Hepatocyte (in vitro differentiated cells): ENCODE results near the gene NCOA7. TPM values are rescaled to one million over a fixed set of nuclear protein-coding genes. Genes with fewer than 3 reads are reported as not detected.

ENCODE experiments used
- DNase-seq: peaks from one replicate; pipeline ENCODE4 v3.0.0-alpha.2; 2016; ENCODE audit warnings: low spot score
- H2AFZ ChIP-seq: fragments of 200-600 bp; sonication (generic); 2 replicates; pipeline ENCODE4 v1.6.0; 2016; ENCODE audit warnings: antibody characterized with exemption, mild to moderate bottlenecking
- H3K27ac ChIP-seq: fragments of 200-600 bp; sonication (generic); 2 replicates; pipeline ENCODE4 v1.5.1; 2016; ENCODE audit warnings: mild to moderate bottlenecking
- H3K27me3 ChIP-seq: fragments of 200-600 bp; sonication (generic); 2 replicates; pipeline ENCODE4 v1.6.1; 2016
- H3K36me3 ChIP-seq: fragments of 200-600 bp; sonication (generic); replicated peaks from 2 replicates; pipeline ENCODE4 v1.5.1; 2016; ENCODE audit warnings: low read depth; ENCODE audit not compliant: insufficient read depth
- H3K4me1 ChIP-seq: fragments of 200-600 bp; sonication (generic); 2 replicates; pipeline ENCODE4 v1.5.1; 2016; ENCODE audit warnings: mild to moderate bottlenecking, moderate library complexity; ENCODE audit not compliant: insufficient read depth
- H3K4me2 ChIP-seq: fragments of 200-600 bp; sonication (generic); 2 replicates; pipeline ENCODE4 v1.6.0; 2016
- H3K4me3 ChIP-seq: fragments of 200-600 bp; sonication (generic); 2 replicates; pipeline ENCODE4 v1.5.1; 2016; ENCODE audit warnings: mild to moderate bottlenecking
- H3K79me2 ChIP-seq: fragments of 200-600 bp; sonication (generic); 2 replicates; pipeline ENCODE4 v1.6.0; 2017; ENCODE audit warnings: mild to moderate bottlenecking
- H3K9me2 ChIP-seq: fragments of 200-600 bp; sonication (generic); replicated peaks from 2 replicates; pipeline ENCODE4 v1.6.0; 2017; ENCODE audit warnings: mild to moderate bottlenecking; ENCODE audit not compliant: insufficient read depth
- H3K9me3 ChIP-seq: fragments of 200-600 bp; sonication (generic); 2 replicates; pipeline ENCODE4 v1.5.1; 2016; ENCODE audit warnings: low read depth, mild to moderate bottlenecking
- H4K20me1 ChIP-seq: fragments of 200-600 bp; sonication (generic); 2 replicates; pipeline ENCODE4 v1.6.0; 2016; ENCODE audit warnings: mild to moderate bottlenecking; ENCODE audit not compliant: insufficient read depth, poor library complexity, severe bottlenecking
- EZH2 ChIP-seq: fragments of 200-600 bp; sonication (generic); IDR thresholded peaks from 2 replicates; pipeline ENCODE4 v1.6.1; 2016; ENCODE audit warnings: antibody characterized with exemption, mild to moderate bottlenecking, borderline replicate concordance
- EZH2phosphoT487 ChIP-seq: fragments of 200-600 bp; sonication (generic); IDR thresholded peaks from one replicate; pipeline ENCODE4 v1.6.1; 2018; ENCODE audit warnings: antibody characterized with exemption, mild to moderate bottlenecking, low read depth, moderate library complexity; ENCODE audit not compliant: unreplicated experiment, severe bottlenecking
- WGBS: methylation state at CpG from one replicate; pipeline ENCODE4 v1.1.6; 2016; ENCODE audit warnings: low lambda C conversion rate; ENCODE audit errors: missing lambda C conversion rate; 5-methylcytosine and 5-hydroxymethylcytosine counted together
- polyA plus RNA-seq: library from polyadenylated mRNA; unstranded; fragments of >200 nt; fragmentation: Nextera tagmentation; extraction: Ambion mirVana; gene quantifications from 2 replicates; pipeline ENCODE4 v1.2.1, GENCODE V29; 2016
- total RNA-seq: library from RNA; depleted of rRNA; stranded (reverse); fragments of >200 nt; gene quantifications from 2 replicates; pipeline ENCODE4 v1.2.3, GENCODE V29; 2014
- TF ChIP-seq, protein P1 (sequence below): fragments of 200-600 bp; sonication (generic); IDR thresholded peaks from 2 replicates; pipeline ENCODE4 v1.5.1; 2016; ENCODE audit warnings: antibody characterized with exemption, mild to moderate bottlenecking; ENCODE audit not compliant: poor library complexity

Gene NCOA7
- total and polyA plus RNA-seq, 2 experiments from 2014 or later, result 17.3 to 42.0 TPM

DNA sequence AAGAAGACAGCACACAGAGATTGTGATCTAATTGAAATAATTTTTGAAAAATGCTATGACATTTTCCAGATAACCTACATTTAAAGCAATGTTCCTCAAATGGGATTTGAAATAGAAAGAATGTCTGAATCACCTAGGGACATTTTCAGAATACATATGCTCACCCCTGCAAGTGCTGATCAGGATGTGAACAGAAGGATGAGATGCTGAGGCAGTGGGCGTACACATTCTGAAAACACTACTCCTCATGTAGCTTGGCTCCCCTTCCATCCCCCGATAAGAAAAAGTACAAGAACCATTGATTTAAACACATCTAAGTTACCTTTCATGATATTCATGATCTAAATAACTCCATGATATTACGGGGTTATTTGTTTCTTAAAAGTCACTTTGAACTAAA is 136.0 kb downstream of the NCOA7 start:
- Histone ChIP-seq H3K4me3 (no peak overlapping the region), H3K9me2 (no peaks in the 10 kb centered on the region), H3K27ac (no peak overlapping the region), H3K9me3 (no peaks in the 10 kb centered on the region), H3K27me3 (no peaks in the 10 kb centered on the region), H3K4me1 (no peaks in the 10 kb centered on the region), H3K79me2 (no peaks in the 10 kb centered on the region), H4K20me1 (no peaks in the 10 kb centered on the region), H3K36me3 (no peaks in the 10 kb centered on the region), H2AFZ (no peak overlapping the region), H3K4me2 (no peak overlapping the region)
- DNase-seq, result no peak
- 96% methylated on average over 3 of the region's 3 CpGs for WGBS
- TF ChIP-seq EZH2phosphoT487, result no peak
- TF ChIP-seq, protein P1, sequence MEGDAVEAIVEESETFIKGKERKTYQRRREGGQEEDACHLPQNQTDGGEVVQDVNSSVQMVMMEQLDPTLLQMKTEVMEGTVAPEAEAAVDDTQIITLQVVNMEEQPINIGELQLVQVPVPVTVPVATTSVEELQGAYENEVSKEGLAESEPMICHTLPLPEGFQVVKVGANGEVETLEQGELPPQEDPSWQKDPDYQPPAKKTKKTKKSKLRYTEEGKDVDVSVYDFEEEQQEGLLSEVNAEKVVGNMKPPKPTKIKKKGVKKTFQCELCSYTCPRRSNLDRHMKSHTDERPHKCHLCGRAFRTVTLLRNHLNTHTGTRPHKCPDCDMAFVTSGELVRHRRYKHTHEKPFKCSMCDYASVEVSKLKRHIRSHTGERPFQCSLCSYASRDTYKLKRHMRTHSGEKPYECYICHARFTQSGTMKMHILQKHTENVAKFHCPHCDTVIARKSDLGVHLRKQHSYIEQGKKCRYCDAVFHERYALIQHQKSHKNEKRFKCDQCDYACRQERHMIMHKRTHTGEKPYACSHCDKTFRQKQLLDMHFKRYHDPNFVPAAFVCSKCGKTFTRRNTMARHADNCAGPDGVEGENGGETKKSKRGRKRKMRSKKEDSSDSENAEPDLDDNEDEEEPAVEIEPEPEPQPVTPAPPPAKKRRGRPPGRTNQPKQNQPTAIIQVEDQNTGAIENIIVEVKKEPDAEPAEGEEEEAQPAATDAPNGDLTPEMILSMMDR, result no peak
- TF ChIP-seq EZH2, result no peak

- no peak overlapping the region for H3K4me3 ChIP-seq
- 74% methylated on average over 7 of the region's 7 CpGs for WGBS
- H3K27ac ChIP-seq, result no peak overlapping the region
- no peak for DNase-seq
- no peaks in the 10 kb centered on the region for H3K27me3 ChIP-seq
- H3K9me3 ChIP-seq, result no peaks in the 10 kb centered on the region
- no peaks in the 10 kb centered on the region for H4K20me1 ChIP-seq
- TF ChIP-seq EZH2, result no peak
- TF ChIP-seq, protein P1, result no peak
- no peak for TF ChIP-seq EZH2phosphoT487
- H3K36me3 ChIP-seq, result no peaks in the 10 kb centered on the region
- H3K9me2 ChIP-seq, result no peaks in the 10 kb centered on the region
- no peaks in the 10 kb centered on the region for H3K79me2 ChIP-seq
- no peak overlapping the region for H2AFZ ChIP-seq
- no peaks in the 10 kb centered on the region for H3K4me1 ChIP-seq
- H3K4me2 ChIP-seq, result no peak overlapping the region
These were observed 137.0 kb downstream of the NCOA7 start for GRCh38 chr6:125927761-125928160.

- no peaks in the 10 kb centered on the region for H3K9me2 ChIP-seq
- no peak for DNase-seq
- no peak overlapping the region for H2AFZ ChIP-seq
- no peak overlapping the region for H3K4me3 ChIP-seq
- H3K4me1 ChIP-seq, result no peaks in the 10 kb centered on the region
- H3K36me3 ChIP-seq, result no peaks in the 10 kb centered on the region
- 88% methylated on average over 3 of the region's 3 CpGs for WGBS
- H3K79me2 ChIP-seq, result no peaks in the 10 kb centered on the region
- H3K27me3 ChIP-seq, result no peaks in the 10 kb centered on the region
- TF ChIP-seq, protein P1, result no peak
- no peak for TF ChIP-seq EZH2phosphoT487
- TF ChIP-seq EZH2, result no peak
- H3K27ac ChIP-seq, result no peak overlapping the region
- H4K20me1 ChIP-seq, result no peaks in the 10 kb centered on the region
- H3K9me3 ChIP-seq, result no peaks in the 10 kb centered on the region
- no peak overlapping the region for H3K4me2 ChIP-seq
These were observed 140.1 kb downstream of the NCOA7 start for GRCh38 chr6:125930765-125931418.
